HG02885 (cell line): ENCODE results near the gene FER.
A peak's percentile ranks its signal among the peaks of the same experiment; 100 is the strongest.
"Not testable (repeated sequence)": the region's sequence is repeated elsewhere in the genome, so short reads cannot be mapped to it uniquely, and the experiment has no call there.

ENCODE experiments used
- ATAC-seq: cut with Tn5 transposase; IDR thresholded peaks from one replicate; pipeline ENCODE4 v1.9.1; 2021; ENCODE audit warnings: mild to moderate bottlenecking; ENCODE audit not compliant: unreplicated experiment, poor library complexity

The FER gene

DNA sequence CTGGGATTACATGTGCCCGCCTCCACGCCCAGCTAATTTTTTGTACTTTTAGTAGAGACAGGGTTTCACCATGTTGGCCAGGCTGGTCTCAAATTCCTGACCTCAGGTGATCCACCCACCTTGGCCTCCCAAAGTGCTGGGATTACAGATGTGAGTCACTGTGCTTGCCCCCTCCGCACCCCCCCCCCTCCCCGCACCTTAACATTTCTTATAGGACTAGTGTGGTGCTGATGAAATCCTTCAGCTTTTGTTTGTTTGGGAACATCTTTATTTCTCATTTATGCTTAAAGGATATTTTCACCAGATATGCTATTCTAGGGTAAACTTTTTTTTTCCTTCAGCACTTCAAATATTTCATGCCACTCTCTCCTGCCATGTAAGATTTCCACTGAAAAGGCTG lies 46.7 kb downstream of the FER start:
- not testable (repeated sequence) for ATAC-seq

- no peak for ATAC-seq
Observed at GRCh38 chr5:108797396-108797795, 49.7 kb downstream of the FER start.

GRCh38 chr5:108797986-108798385 lies 50.3 kb downstream of the FER start:
- no peak for ATAC-seq

DNA sequence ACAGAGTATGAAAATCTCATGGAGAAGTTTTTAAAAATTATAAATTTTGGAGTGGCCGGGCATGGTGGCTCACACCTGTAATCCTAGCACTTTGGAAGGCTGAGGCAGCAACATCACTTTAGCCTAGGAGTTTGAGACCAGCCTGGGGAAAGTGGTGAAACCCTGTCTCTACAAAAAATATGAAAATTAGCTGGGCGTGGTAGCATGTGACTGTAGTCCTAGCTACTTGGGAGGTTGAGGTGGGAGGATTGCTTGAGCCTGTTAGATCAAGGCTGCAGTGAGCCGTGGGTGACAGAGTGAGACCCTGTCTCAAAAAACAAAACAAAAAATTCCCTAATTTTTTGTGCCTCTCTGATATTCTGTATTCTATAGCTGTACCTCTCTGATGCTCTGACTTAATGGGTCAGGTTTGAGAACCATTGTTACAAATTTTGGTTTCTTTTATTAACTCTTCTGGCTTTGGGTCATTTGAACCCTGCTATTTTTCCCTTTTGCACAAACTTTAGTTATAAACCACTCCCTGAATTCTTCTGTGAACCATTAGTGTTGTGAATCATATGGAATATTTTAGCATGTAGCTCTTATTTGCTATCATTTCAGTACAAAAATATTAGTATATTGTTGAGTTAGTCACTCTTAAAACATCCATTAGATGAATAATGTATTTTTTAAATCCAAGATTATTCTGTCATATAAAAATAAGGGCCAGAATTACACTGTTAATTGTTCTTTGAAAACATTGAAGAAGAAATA lies 51.0 kb downstream of the FER start:
- ATAC-seq: no peak

GRCh38 chr5:108801301-108801700 lies 53.6 kb downstream of the FER start:
- ATAC-seq: no peak

- no peak for ATAC-seq
Observed at GRCh38 chr5:108801776-108802175, 54.1 kb downstream of the FER start.

DNA sequence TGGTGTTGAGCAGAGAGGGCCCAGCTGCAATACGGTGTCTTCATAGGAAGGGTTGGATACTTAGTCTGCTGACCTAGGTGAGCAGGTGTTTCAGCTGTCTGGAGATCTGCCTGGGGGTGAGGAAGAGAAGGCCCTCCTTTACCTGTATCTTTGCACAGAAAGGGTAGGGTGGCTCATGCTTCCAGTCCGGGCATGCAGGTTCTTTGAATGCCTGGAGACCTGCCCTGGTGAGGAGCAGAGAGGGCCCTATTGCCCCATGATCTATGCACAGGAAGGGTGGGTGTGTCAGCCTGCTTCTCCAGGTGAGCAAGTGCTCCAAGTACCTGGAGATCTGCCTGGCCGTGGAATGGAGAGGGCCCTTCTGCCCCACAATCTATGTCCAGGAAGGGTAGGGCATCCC lies 63.0 kb downstream of the FER start:
- ATAC-seq: no peak

- no peak for ATAC-seq
Observed at GRCh38 chr5:108813673-108814072, 66.0 kb downstream of the FER start.

GRCh38 chr5:108814551-108814950 lies 66.9 kb downstream of the FER start:
- ATAC-seq: no peak

GRCh38 chr5:108818613-108819272 lies 71.0 kb downstream of the FER start:
- peak; percentile 98 for ATAC-seq

DNA sequence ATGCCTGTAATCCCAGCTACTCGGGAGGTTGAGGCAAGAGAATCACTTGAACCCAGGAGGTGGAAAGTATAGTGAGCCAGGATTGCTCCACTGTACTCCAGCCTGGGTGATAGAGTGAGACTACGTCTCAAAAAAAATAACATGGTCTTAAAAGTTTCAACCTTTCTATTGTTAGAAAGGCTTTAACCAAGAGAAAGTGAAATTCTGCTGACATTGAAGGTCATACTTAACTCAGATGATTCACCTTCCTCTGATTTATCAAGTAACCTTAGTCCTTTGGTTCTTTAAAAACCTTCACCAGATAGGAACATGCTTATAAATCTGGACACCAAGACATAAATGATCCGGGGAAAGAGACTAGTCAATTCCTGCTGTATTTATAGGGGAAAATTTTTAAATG lies 73.3 kb downstream of the FER start:
- ATAC-seq: no peak

GRCh38 chr5:108822211-108822947 lies 74.7 kb downstream of the FER start:
- ATAC-seq: no peak

GRCh38 chr5:108827131-108827530 lies 79.4 kb downstream of the FER start:
- no peak for ATAC-seq

- ATAC-seq: no peak
Observed at GRCh38 chr5:108830705-108831276, 83.1 kb downstream of the FER start.

DNA sequence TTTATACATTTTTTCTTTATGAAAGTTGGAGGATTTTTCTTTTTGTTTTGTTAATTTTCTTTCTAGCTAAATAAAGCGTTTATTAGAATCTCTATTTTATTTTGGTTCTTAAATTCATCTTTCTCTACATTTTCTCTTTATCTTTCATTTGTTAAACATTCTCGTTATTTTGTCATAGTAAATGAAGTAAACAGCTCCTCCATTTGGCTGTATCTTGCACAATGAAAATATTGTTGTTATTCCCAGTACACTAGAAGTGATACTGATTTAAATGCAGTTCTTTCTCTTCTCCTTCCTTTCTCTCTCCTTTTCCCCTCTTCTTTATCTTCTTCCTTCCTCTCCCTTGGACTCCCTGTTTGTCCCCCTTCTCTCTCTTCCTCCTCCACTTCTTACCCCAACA lies 88.8 kb downstream of the FER start:
- ATAC-seq: no peak

DNA sequence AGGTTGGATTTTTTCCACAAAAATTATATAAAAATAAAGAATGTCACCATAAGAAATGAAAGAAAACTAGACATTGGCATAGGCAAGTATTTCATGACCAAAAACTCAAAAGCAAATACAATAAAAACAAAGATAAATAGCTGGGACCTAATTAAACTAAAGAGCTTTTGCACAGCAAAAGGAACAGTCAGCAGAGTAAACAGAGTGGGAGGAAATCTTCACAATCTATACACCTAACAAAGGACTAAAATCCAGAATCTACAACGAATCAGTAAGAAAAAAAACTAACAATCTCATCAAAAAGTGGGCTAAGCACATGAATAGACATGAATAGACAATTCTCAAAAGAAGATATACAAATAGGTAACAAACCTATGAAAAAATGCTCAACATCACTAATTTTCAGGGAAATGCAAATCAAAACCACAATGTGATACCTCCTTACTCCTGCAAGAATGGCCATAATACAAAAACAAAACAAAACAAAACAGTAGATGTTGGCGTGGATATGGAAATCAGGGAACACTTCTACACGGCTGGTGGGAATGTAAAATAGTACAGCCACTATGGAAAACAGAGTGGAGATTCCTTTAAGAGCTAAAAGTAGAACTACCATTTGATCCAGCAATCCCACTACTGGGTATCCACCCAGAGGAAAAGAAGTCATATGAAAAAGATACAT lies 94.7 kb downstream of the FER start:
- not testable (repeated sequence) for ATAC-seq

DNA sequence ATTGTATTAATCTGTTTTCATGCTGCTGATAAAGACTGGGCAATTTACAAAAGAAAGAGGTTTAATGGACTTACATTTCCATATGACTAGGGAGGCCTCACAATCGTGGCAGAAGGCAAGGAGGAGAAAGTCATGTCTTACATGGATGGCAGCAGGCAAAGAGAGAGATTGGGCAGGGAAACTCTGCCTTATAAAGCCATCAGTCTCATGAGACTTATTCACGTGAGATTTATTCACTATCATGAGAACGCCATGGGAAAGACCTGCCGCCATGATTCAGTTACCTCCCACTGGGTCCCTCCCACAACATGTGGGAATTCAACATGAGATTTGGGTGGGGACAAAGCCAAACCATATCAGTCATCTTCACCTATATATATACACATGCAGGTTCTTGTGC lies 103.4 kb downstream of the FER start:
- ATAC-seq: not testable (repeated sequence)

DNA sequence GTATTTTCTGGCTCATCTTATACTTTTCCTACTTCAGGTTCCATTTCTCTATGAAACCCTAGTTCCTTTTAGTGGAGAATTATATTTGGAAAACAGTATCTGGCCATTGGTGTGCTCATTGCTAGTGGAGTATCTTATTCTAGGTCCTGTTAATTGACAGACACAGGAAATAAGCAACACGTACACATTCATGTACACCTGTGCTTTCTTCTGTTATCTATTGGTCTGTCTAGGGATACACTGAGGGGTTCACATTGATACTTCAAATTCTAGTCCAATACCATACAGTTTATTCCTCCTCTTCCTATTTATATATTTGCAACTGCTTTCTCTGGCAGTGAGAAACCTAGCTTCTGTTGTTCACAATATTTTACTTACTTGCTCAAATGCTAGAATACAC lies 110.2 kb downstream of the FER start:
- ATAC-seq: no peak

DNA sequence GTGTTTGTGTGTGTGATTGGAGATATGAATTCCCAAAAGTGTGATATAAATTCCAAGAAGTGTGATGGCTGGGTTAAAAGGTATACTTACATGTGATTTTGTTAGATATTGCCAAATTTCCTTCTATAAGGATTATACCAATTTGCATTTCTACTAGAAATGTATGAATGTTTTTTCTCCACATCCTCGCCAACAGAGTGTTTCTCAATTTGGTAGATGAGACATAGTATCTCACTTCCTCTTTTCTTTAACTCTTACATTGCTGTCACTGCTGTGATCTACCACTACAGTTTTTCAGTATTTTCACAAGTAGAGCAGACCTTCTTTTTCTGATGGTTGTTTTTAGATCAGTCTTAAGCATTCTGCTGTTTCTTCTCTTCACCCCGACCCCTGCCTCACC lies 111.3 kb downstream of the FER start:
- ATAC-seq: peak; percentile 98

GRCh38 chr5:108862211-108862610 lies 114.5 kb downstream of the FER start:
- no peak for ATAC-seq
